Endothelial cell of umbilical vein (primary cell): Measurements from ENCODE around the gene OR52D1. TPM values are rescaled to one million over a fixed set of nuclear protein-coding genes. Genes with fewer than 3 reads are reported as not detected.

Experiments used
- BruUV-seq: library from RNA; stranded (reverse); fragments of 400-500 nt; replicated peaks from 2 replicates; lab custom pipeline; 2021; lab: Mats Ljungman, UMichigan
- CTCF ChIA-PET: fragments of 300-600, 350-600 bp; sonication (Branson Sonifier 250); formaldehyde crosslinking; loops from one replicate; lab custom pipeline; 2021; ENCODE audit warnings: antibody characterized with exemption, inconsistent platforms; lab: Charles Lee
- POLR2A ChIA-PET: fragments of 300-600, 350-600 bp; sonication (Branson Sonifier 250); formaldehyde crosslinking; loops from one replicate; lab custom pipeline; 2021; ENCODE audit warnings: antibody characterized with exemption, inconsistent platforms; lab: Charles Lee
- DNase-seq: peaks from one replicate; pipeline ENCODE4 v3.0.0-alpha.2; 2011; ENCODE audit warnings: low read depth, low spot score
- FAIRE-seq: peaks from 2 replicates; lab custom pipeline; 2011; peaks lifted over from hg19 to GRCh38; lab: Jason Lieb, UNC
- H2AFZ ChIP-seq: 2 replicates; pipeline ENCODE4 v1.6.0; 2012; ENCODE audit warnings: low read depth, low read length, control low read depth, inconsistent platforms
- H3K27ac ChIP-seq: 2 replicates; pipeline ENCODE4 v1.5.1; 2011; ENCODE audit warnings: low read depth, mild to moderate bottlenecking, control low read depth, low read length, moderate library complexity; ENCODE audit not compliant: insufficient read depth
- H3K27me3 ChIP-seq, 2 experiments: 2 replicates each; pipeline versions ENCODE4 v1.6.0 to v1.6.1; 2011; ENCODE audit warnings: low read length in 2 of 2, mixed read lengths in 1 of 2; ENCODE audit not compliant: control insufficient read depth in 2 of 2, insufficient read depth in 2 of 2
- H3K36me3 ChIP-seq, 2 experiments: 2 replicates in 1 of 2; 3 replicates in 1 of 2; pipeline ENCODE4 v1.5.1; 2011; ENCODE audit warnings: low read length in 2 of 2, mild to moderate bottlenecking in 1 of 2, moderate library complexity in 1 of 2; ENCODE audit not compliant: control insufficient read depth in 2 of 2, insufficient read depth in 2 of 2; ENCODE audit errors: extremely low read depth in 1 of 2
- H3K4me1 ChIP-seq: 3 replicates; pipeline ENCODE4 v1.5.1; 2011; ENCODE audit warnings: mild to moderate bottlenecking, low read length; ENCODE audit not compliant: control insufficient read depth, insufficient read depth; ENCODE audit errors: extremely low read depth
- H3K4me2 ChIP-seq: 2 replicates; pipeline ENCODE4 v1.6.1; 2011; ENCODE audit warnings: low read length, control low read depth, mixed read lengths; ENCODE audit not compliant: insufficient read depth
- H3K4me3 ChIP-seq, 3 experiments: fragments of 200-600 bp in 1 of 3; sonication (generic), shearing (Covaris generic) in 1 of 3; replicated peaks in 1 of 3; 2 replicates each; pipeline ENCODE4 v1.5.1; 2011 to 2016; ENCODE audit warnings: control low read depth in 3 of 3, low read length in 3 of 3, mild to moderate bottlenecking in 2 of 3, inconsistent platforms in 1 of 3, low read depth in 1 of 3, moderate library complexity in 1 of 3; ENCODE audit not compliant: insufficient read depth in 1 of 3
- H3K79me2 ChIP-seq: 2 replicates; pipeline ENCODE4 v1.6.0; 2012; ENCODE audit warnings: low read length, inconsistent platforms; ENCODE audit not compliant: control insufficient read depth, insufficient read depth
- H3K9ac ChIP-seq: replicated peaks from 2 replicates; pipeline ENCODE3; 2011; ENCODE audit warnings: low read length, control low read depth; ENCODE audit not compliant: insufficient read depth; ENCODE audit errors: extremely low read depth
- H3K9me1 ChIP-seq: replicated peaks from 3 replicates; pipeline ENCODE4 v1.6.0; 2011; ENCODE audit warnings: mild to moderate bottlenecking, low read length; ENCODE audit not compliant: control insufficient read depth, insufficient read depth; ENCODE audit errors: extremely low read depth
- H3K9me3 ChIP-seq: replicated peaks from 2 replicates; pipeline ENCODE4 v1.5.1; 2012; ENCODE audit warnings: low read length, inconsistent platforms; ENCODE audit not compliant: control insufficient read depth, insufficient read depth
- H4K20me1 ChIP-seq: replicated peaks from 2 replicates; pipeline ENCODE3; 2011; ENCODE audit warnings: mild to moderate bottlenecking, low read length; ENCODE audit not compliant: control insufficient read depth, insufficient read depth; ENCODE audit errors: extremely low read depth
- EZH2 ChIP-seq: IDR thresholded peaks from 2 replicates; pipeline ENCODE4 v1.6.1; 2012; ENCODE audit warnings: borderline replicate concordance, low read depth, mild to moderate bottlenecking, moderate library complexity, low read length, inconsistent platforms; ENCODE audit not compliant: severe bottlenecking
- FOS ChIP-seq: IDR thresholded peaks from 2 replicates; pipeline ENCODE4 v1.6.1; 2011; ENCODE audit warnings: mild to moderate bottlenecking, low read length, moderate library complexity, borderline replicate concordance; ENCODE audit not compliant: insufficient read depth
- GATA2 ChIP-seq: IDR thresholded peaks from 2 replicates; pipeline ENCODE4 v1.7.0; 2011; ENCODE audit warnings: low read depth, mild to moderate bottlenecking, moderate library complexity, mixed read lengths, low read length; ENCODE audit not compliant: insufficient read length, insufficient read depth
- JUN ChIP-seq: IDR thresholded peaks from 2 replicates; pipeline ENCODE4 v1.6.1; 2011; ENCODE audit warnings: borderline replicate concordance, low read depth; ENCODE audit not compliant: insufficient read length, insufficient read depth
- MAX ChIP-seq: IDR thresholded peaks from 2 replicates; pipeline ENCODE4 v1.6.1; 2011; ENCODE audit not compliant: insufficient read depth, insufficient read length
- MYC ChIP-seq: IDR thresholded peaks from one replicate; pipeline ENCODE4 v1.6.1; 2011; ENCODE audit warnings: mild to moderate bottlenecking, low read depth, low read length
- POLR2A ChIP-seq: IDR thresholded peaks from 2 replicates; pipeline ENCODE4 v1.6.1; 2012; ENCODE audit warnings: low read depth, mild to moderate bottlenecking, control low read depth, low read length
- POLR2AphosphoS5 ChIP-seq: IDR thresholded peaks from 2 replicates; pipeline ENCODE4 v1.6.1; 2012; ENCODE audit warnings: low read depth, mild to moderate bottlenecking, control low read depth, low read length, moderate library complexity; ENCODE audit not compliant: insufficient read depth
- dilution Hi-C: fragments of 300-500 bp; cut with MboI; formaldehyde crosslinking; loops from one replicate; pipeline ENCODE4 v1.15.0; 2019; ENCODE audit warnings: low sequenced_read_pairs; ENCODE audit not compliant: extremely low pct_ligation_motif_present
- intact Hi-C: fragments of 100-400 bp; cut with micrococcal nuclease; formaldehyde crosslinking; loops from one replicate; pipeline ENCODE4 v1.10.0; 2022
- polyA plus RNA-seq, 4 experiments: library from polyadenylated mRNA; depleted of rRNA in 3 of 4; stranded (reverse) in 3 of 4; unstranded in 1 of 4; fragments of >200 nt; gene quantifications; 2 replicates each; pipeline versions ENCODE4 v1.2.1 to v1.2.3, GENCODE V29; 2011 to 2012; ENCODE audit warnings: missing spikeins in 1 of 4
- total RNA-seq: library from RNA; stranded (reverse); gene quantifications from 2 replicates; pipeline ENCODE4 v1.2.3, GENCODE V29; 2021
- TF ChIP-seq, protein P1 (sequence below), 2 donors: IDR thresholded peaks; 1 replicate in 1 of 2; 2 replicates in 1 of 2; pipeline ENCODE4 v1.5.1; 2011; ENCODE audit warnings: low read length in 2 of 2, mild to moderate bottlenecking in 2 of 2, moderate library complexity in 2 of 2, control low read depth in 1 of 2, inconsistent platforms in 1 of 2, low read depth in 1 of 2; ENCODE audit not compliant: insufficient read depth in 1 of 2; ENCODE audit errors: extremely low read depth in 1 of 2

Gene OR52D1
- total and polyA plus RNA-seq, 2 donors (not counting 3 experiments of a cell fraction or from before 2014, with no cell fraction given): not detected

DNA sequence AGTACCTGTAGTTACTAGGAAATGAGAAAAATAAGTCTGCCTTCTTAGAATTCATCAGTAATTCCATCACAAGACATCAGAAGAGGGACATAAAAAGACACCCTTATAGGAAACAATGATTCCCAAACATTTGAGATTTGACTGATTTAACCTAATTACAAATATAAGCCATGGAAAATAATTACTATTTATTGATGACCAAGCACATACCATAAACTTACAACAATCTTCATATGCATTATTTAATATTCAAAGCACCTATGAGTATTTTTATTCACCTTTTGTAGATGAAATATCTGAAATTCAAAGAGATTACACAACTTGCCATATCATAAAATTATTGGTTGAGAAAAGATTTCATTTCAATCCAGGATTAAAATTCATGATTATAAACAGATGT lies 14.6 kb upstream of the OR52D1 start:
- Histone ChIP-seq H3K79me2 (no peaks in the 10 kb centered on the region), H2AFZ (no peak overlapping the region), H3K4me1 (no peaks in the 10 kb centered on the region), H3K9me1 (no peaks in the 10 kb centered on the region), H4K20me1 (no peaks in the 10 kb centered on the region), H3K27me3 (peaks cover 1 to 3% of the 10 kb centered on the region in 2 experiments), H3K36me3 (no peaks in the 10 kb centered on the region), H3K9ac (no peak overlapping the region), H3K4me3 (no peak overlapping the region), H3K9me3 (no peaks in the 10 kb centered on the region), H3K27ac (no peak overlapping the region), H3K4me2 (no peak overlapping the region)
- dilution Hi-C loops (no loop called here), intact Hi-C loops (no loop called here)
- CTCF ChIA-PET: no interaction called here
- BruUV-seq: no TSS peak
- no peak for FAIRE-seq
- TF ChIP-seq GATA2: no peak
- no peak for TF ChIP-seq POLR2A
- no peak for TF ChIP-seq MYC
- TF ChIP-seq, protein P1, sequence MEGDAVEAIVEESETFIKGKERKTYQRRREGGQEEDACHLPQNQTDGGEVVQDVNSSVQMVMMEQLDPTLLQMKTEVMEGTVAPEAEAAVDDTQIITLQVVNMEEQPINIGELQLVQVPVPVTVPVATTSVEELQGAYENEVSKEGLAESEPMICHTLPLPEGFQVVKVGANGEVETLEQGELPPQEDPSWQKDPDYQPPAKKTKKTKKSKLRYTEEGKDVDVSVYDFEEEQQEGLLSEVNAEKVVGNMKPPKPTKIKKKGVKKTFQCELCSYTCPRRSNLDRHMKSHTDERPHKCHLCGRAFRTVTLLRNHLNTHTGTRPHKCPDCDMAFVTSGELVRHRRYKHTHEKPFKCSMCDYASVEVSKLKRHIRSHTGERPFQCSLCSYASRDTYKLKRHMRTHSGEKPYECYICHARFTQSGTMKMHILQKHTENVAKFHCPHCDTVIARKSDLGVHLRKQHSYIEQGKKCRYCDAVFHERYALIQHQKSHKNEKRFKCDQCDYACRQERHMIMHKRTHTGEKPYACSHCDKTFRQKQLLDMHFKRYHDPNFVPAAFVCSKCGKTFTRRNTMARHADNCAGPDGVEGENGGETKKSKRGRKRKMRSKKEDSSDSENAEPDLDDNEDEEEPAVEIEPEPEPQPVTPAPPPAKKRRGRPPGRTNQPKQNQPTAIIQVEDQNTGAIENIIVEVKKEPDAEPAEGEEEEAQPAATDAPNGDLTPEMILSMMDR (IDR thresholded peaks at IDR 0.05; ENCODE audit: extremely low read depth in 1 of 2, insufficient read depth in 1 of 2, low read depth in 1 of 2, low read length in 2 of 2): no peak
- no peak for TF ChIP-seq JUN
- TF ChIP-seq POLR2AphosphoS5: no peak
- TF ChIP-seq FOS: no peak
- TF ChIP-seq MAX: no peak
- no peak for TF ChIP-seq EZH2
- no peak for DNase-seq
- POLR2A ChIA-PET: no interaction called here
